ENCODE measurements around the gene NAALADL2.

DNA sequence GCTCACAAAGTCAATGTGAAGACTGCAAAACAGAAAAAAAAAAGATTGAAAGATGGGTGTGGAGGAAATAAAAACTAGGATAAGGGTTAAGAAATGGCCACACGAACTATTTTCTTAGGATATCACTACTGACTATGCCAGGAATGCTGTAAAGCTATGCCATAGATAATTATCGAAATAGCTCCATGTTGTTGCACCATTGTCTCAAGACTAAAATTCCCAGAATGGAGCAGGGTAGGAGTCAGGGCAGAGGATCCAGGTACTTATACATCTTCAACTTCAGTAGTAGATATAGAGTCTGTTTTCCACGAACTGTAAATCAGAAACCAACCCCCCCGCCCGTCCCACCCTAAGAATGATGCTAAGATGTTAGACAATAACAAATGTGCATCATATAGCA lies 302.2 kb downstream of the NAALADL2 start:
- TF ChIP-seq, protein P1, sequence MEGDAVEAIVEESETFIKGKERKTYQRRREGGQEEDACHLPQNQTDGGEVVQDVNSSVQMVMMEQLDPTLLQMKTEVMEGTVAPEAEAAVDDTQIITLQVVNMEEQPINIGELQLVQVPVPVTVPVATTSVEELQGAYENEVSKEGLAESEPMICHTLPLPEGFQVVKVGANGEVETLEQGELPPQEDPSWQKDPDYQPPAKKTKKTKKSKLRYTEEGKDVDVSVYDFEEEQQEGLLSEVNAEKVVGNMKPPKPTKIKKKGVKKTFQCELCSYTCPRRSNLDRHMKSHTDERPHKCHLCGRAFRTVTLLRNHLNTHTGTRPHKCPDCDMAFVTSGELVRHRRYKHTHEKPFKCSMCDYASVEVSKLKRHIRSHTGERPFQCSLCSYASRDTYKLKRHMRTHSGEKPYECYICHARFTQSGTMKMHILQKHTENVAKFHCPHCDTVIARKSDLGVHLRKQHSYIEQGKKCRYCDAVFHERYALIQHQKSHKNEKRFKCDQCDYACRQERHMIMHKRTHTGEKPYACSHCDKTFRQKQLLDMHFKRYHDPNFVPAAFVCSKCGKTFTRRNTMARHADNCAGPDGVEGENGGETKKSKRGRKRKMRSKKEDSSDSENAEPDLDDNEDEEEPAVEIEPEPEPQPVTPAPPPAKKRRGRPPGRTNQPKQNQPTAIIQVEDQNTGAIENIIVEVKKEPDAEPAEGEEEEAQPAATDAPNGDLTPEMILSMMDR (IDR thresholded peaks at IDR 0.05), result no peak
- no peak for TF ChIP-seq POLR2A (IDR thresholded peaks at IDR 0.05)
